Thyroid gland (tissue), 4 donors: ENCODE measurements around the gene ALKBH6.

Experiments
- POLR2A ChIP-seq, 2 donors: fragments of 450-650 bp; IDR thresholded peaks; one replicate each; pipeline ENCODE4 v1.6.1; 2017; ENCODE audit warnings: antibody characterized with exemption in 2 of 2, mild to moderate bottlenecking in 2 of 2, moderate library complexity in 1 of 2
- TF ChIP-seq, protein P1 (sequence below), 6 experiments: fragments of 200-600 bp in 3 of 6; fragments of 450-650 bp in 3 of 6; sonication (generic) in 3 of 6; IDR thresholded peaks; one replicate each; pipeline ENCODE4 v1.5.1; 2016 to 2019; ENCODE audit warnings: antibody characterized with exemption in 6 of 6, mild to moderate bottlenecking in 2 of 6, inconsistent platforms in 1 of 6, moderate library complexity in 1 of 6

DNA sequence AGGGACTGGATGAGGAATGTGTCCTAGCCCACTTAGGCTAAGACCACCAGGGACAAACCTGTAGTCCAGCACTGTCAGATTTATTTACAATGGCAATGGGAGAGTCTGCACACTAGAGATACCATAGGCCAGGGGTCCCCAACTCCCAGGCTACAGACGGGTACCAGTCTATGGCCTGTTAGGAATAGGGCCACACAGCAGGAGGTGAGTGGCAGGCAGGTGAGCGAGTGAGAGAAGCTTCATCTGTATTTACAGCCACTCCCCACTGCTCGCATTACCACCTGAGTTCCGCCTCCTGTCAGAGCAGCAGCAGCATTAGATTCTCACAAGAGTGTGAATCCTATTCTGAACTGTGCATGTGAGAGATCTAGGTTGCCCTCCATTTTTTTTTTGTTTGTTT lies 37.6 kb upstream of the ALKBH6 start:
- TF ChIP-seq, protein P1, sequence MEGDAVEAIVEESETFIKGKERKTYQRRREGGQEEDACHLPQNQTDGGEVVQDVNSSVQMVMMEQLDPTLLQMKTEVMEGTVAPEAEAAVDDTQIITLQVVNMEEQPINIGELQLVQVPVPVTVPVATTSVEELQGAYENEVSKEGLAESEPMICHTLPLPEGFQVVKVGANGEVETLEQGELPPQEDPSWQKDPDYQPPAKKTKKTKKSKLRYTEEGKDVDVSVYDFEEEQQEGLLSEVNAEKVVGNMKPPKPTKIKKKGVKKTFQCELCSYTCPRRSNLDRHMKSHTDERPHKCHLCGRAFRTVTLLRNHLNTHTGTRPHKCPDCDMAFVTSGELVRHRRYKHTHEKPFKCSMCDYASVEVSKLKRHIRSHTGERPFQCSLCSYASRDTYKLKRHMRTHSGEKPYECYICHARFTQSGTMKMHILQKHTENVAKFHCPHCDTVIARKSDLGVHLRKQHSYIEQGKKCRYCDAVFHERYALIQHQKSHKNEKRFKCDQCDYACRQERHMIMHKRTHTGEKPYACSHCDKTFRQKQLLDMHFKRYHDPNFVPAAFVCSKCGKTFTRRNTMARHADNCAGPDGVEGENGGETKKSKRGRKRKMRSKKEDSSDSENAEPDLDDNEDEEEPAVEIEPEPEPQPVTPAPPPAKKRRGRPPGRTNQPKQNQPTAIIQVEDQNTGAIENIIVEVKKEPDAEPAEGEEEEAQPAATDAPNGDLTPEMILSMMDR (IDR thresholded peaks at IDR 0.05), result no peak
- no peak for TF ChIP-seq POLR2A (IDR thresholded peaks at IDR 0.05)
